Testis (tissue), 3 donors: Measurements from ENCODE around the gene CHI3L1. TPM values are rescaled to one million over a fixed set of nuclear protein-coding genes. Genes with fewer than 3 reads are reported as not detected.

ENCODE experiments used
- DNase-seq: peaks from one replicate; pipeline ENCODE4 v3.0.0-alpha.2; 2019
- H3K27ac ChIP-seq, 2 donors: fragments of 200-600 bp; sonication (generic); one replicate each; pipeline ENCODE4 v1.5.1; 2019
- H3K27me3 ChIP-seq: fragments of 200-600 bp; sonication (generic); one replicate; pipeline ENCODE4 v1.5.1; 2019
- H3K36me3 ChIP-seq: fragments of 200-600 bp; sonication (generic); one replicate; pipeline ENCODE4 v1.5.1; 2017; ENCODE audit warnings: low read depth; ENCODE audit errors: missing control alignments
- H3K4me1 ChIP-seq: fragments of 200-600 bp; sonication (generic); one replicate; pipeline ENCODE4 v1.5.1; 2019
- H3K4me3 ChIP-seq, 2 donors: fragments of 200-600 bp; sonication (generic); one replicate each; pipeline ENCODE4 v1.5.1; 2017 to 2019
- H3K9me3 ChIP-seq: fragments of 200-600 bp; sonication (generic); one replicate; pipeline ENCODE4 v1.5.1; 2017
- CTCF ChIP-seq, 3 experiments: fragments of 450-650 bp in 2 of 3; fragments of 200-600 bp in 1 of 3; sonication (generic) in 1 of 3; IDR thresholded peaks; one replicate each; pipeline ENCODE4 v1.5.1; 2016 to 2019; ENCODE audit warnings: antibody characterized with exemption in 3 of 3, mild to moderate bottlenecking in 2 of 3, moderate library complexity in 1 of 3
- POLR2A ChIP-seq: fragments of 450-650 bp; IDR thresholded peaks from one replicate; pipeline ENCODE4 v1.6.1; 2017; ENCODE audit warnings: antibody characterized with exemption, mild to moderate bottlenecking, moderate library complexity
- WGBS, 2 donors: methylation state at CpG; one replicate each; pipeline ENCODE4 v1.1.5; 2018; 5-methylcytosine and 5-hydroxymethylcytosine counted together
- intact Hi-C: fragments of 100-400 bp; cut with DNase I; formaldehyde crosslinking; loops from one replicate; pipeline ENCODE4 v1.15.1; 2023; ENCODE audit warnings: low total_unique reads
- polyA plus RNA-seq: library from polyadenylated mRNA; stranded (reverse); fragments of 350-450 nt; fragmentation: Illumina TruSeq; extraction: RNeasy Lipid Tissue Mini Kit (QIAGEN cat#74804); gene quantifications from one replicate; pipeline ENCODE4 v1.2.3, GENCODE V29; 2014; ENCODE audit warnings: low read depth, low replicate concordance; ENCODE audit not compliant: insufficient read depth
- total RNA-seq, 2 donors: library from RNA; depleted of rRNA; stranded (reverse); fragments of >200 nt; gene quantifications; one replicate each; pipeline ENCODE4 v1.2.3, GENCODE V29; 2016

CHI3L1 gene
- total and polyA plus RNA-seq, 3 donors from 2014 or later, result 2.0 to 35.5 (median 6.6) TPM

GRCh38 chr1:203149188-203149840 is 37.2 kb downstream of the CHI3L1 start:
- H3K4me1 ChIP-seq, result peaks cover 78% of the 10 kb centered on the region
- TF ChIP-seq POLR2A, result no peak
- TF ChIP-seq CTCF (IDR thresholded peaks at IDR 0.05), result no peak
- H3K27ac ChIP-seq, result peak overlapping the region in 1 of 2 donors; percentile 39
- 57 to 64% methylated on average over 7 of the region's 7 CpGs for WGBS, 2 donors
- H3K4me3 ChIP-seq, result no peak overlapping the region
- no peak for DNase-seq
- H3K36me3 ChIP-seq, result no peaks in the 10 kb centered on the region
- intact Hi-C loops, result no loop called here
- no peaks in the 10 kb centered on the region for H3K9me3 ChIP-seq
- H3K27me3 ChIP-seq, result no peaks in the 10 kb centered on the region

DNA sequence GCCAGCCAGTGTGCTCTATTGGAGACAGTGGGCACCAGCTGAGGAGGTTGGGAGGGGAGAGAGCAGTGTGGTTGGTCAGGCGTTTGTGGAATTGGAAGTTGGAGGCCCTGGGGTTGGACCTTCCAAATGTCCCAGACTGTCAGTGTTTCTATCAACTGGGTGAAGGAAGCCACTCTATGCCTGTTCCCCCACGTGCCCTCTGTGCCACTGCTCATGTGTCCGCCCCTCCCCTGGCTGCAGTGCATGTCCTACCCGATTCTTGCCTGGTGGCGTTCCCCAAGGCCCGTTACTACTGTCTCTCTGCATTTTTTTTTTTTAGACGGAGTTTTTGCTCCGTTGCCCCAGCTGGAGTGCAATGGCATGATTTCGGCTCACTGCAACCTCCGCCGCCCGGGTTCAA is 37.9 kb downstream of the CHI3L1 start:
- H3K36me3 ChIP-seq, result no peaks in the 10 kb centered on the region
- peaks cover 76% of the 10 kb centered on the region for H3K4me1 ChIP-seq
- H3K9me3 ChIP-seq, result no peaks in the 10 kb centered on the region
- no peak for TF ChIP-seq POLR2A
- TF ChIP-seq CTCF (IDR thresholded peaks at IDR 0.05), result no peak
- H3K27ac ChIP-seq, result no peak overlapping the region
- no peak overlapping the region for H3K4me3 ChIP-seq
- WGBS, 2 donors, result 76 to 88% methylated on average over 12 of the region's 12 CpGs
- no peak for DNase-seq
- intact Hi-C loops, result no loop called here
- H3K27me3 ChIP-seq, result no peaks in the 10 kb centered on the region

GRCh38 chr1:203148127-203148526 is 38.4 kb downstream of the CHI3L1 start:
- H3K4me1 ChIP-seq, result peaks cover 71% of the 10 kb centered on the region
- H3K9me3 ChIP-seq, result no peaks in the 10 kb centered on the region
- WGBS, 2 donors, result 86 to 91% methylated on average over 5 of the region's 5 CpGs
- H3K27ac ChIP-seq, result no peak overlapping the region
- intact Hi-C loops, result no loop called here
- no peaks in the 10 kb centered on the region for H3K27me3 ChIP-seq
- no peaks in the 10 kb centered on the region for H3K36me3 ChIP-seq
- no peak overlapping the region for H3K4me3 ChIP-seq
- TF ChIP-seq CTCF (IDR thresholded peaks at IDR 0.05) (peak in 2 of 3 experiments; percentile 22 to 32), POLR2A (no peak)
- no peak for DNase-seq

GRCh38 chr1:203147376-203147775 is 39.1 kb downstream of the CHI3L1 start:
- DNase-seq, result no peak
- Histone ChIP-seq H3K36me3 (no peaks in the 10 kb centered on the region), H3K4me1 (peaks cover 66% of the 10 kb centered on the region), H3K27me3 (no peaks in the 10 kb centered on the region), H3K27ac (no peak overlapping the region), H3K4me3 (no peak overlapping the region), H3K9me3 (no peaks in the 10 kb centered on the region)
- WGBS, 2 donors, result 74 to 86% methylated on average over 5 of the region's 5 CpGs
- intact Hi-C loops, result no loop called here
- no peak for TF ChIP-seq CTCF (IDR thresholded peaks at IDR 0.05)
- TF ChIP-seq POLR2A, result no peak

- Histone ChIP-seq H3K36me3 (no peaks in the 10 kb centered on the region), H3K9me3 (no peaks in the 10 kb centered on the region), H3K27me3 (no peaks in the 10 kb centered on the region), H3K4me3 (no peak overlapping the region), H3K27ac (no peak overlapping the region), H3K4me1 (peaks cover 58% of the 10 kb centered on the region)
- TF ChIP-seq POLR2A (no peak), CTCF (IDR thresholded peaks at IDR 0.05) (no peak)
- WGBS, 2 donors, result 76 to 86% methylated on average over 6 to 7 of the region's 7 CpGs
- intact Hi-C loops, result no loop called here
- no peak for DNase-seq
Observed at GRCh38 chr1:203146537-203146936, 40.0 kb downstream of the CHI3L1 start.
